ENCODE results near the gene IFT88.

Gene IFT88, protein sequence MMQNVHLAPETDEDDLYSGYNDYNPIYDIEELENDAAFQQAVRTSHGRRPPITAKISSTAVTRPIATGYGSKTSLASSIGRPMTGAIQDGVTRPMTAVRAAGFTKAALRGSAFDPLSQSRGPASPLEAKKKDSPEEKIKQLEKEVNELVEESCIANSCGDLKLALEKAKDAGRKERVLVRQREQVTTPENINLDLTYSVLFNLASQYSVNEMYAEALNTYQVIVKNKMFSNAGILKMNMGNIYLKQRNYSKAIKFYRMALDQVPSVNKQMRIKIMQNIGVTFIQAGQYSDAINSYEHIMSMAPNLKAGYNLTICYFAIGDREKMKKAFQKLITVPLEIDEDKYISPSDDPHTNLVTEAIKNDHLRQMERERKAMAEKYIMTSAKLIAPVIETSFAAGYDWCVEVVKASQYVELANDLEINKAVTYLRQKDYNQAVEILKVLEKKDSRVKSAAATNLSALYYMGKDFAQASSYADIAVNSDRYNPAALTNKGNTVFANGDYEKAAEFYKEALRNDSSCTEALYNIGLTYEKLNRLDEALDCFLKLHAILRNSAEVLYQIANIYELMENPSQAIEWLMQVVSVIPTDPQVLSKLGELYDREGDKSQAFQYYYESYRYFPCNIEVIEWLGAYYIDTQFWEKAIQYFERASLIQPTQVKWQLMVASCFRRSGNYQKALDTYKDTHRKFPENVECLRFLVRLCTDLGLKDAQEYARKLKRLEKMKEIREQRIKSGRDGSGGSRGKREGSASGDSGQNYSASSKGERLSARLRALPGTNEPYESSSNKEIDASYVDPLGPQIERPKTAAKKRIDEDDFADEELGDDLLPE

DNA sequence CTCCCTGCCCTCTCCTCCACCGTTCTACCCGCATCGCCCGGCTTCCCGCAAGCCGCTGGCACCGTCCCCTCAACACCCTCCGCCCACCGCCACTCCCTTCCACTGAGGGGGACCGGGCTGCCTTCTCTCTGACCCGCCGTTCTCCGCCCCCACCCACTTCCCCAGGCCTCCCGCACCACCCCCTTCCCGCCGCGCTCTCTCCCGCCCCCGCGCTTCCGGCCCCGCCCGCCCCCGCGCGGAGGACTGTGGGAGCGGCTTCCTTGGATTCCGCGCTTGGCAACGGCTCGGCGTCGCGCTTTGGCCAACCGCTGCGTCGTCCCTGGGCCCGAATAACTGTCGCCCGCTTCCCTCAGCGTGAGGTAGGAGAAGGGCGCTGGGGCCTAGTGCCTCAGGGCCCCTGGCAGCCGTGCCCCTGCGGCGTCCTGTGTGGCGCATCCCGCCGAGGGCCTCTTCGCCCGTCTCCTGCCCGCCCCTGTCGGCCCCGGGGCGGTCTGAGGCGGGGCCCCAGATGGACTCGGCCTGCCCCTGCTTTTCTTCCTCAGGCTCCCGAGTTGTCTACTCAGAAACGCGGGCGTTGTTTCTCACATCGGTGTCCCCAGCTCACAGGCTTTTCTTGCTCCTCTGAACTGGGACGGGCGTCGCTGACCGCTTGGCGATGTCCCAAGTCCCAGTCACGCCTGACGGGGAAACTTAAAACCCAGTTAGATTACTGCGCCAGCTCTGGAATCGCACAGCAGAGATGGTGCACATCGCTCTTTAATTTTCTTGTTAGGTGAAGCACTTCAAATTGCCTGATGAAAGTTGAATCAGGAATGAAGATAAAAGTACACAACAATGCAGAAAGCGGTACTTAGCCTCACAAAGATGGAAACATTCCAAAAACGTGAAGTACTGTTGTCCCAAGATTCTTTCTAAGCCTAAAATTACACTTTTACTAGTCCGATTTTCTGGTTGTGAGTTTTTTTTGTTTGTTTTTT is at the start of gene IFT88:
Gene IFT88, plus strand, starts transcription at position 260 of the 977 bp plus-strand sequence. CDS start 7,229 bp downstream, outside the sequence.
- peak; percentile 96 for DNase-seq

DNA sequence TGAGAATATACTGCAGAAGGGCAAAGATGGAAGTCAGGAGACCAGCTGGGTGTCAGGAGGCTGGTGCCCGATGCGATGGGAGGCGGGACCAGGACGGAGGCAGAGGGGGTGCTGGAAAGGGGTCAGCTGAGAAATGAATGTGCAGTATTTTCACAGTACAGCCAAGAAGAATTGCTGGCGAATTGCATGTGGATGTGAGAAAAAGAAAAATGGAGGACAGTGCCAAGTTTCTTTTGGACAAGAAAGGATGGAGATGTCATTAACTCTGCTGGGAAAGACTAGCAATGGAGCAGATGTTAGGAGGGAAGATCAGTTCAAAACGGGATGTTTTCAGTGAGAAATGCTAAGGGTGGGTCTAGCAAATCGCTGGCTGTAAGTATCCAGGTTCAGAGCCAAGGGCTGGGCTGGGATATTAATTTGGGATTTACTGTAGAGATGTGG is 48.3 kb upstream of the IFT88 start:
- no peak for DNase-seq

DNA sequence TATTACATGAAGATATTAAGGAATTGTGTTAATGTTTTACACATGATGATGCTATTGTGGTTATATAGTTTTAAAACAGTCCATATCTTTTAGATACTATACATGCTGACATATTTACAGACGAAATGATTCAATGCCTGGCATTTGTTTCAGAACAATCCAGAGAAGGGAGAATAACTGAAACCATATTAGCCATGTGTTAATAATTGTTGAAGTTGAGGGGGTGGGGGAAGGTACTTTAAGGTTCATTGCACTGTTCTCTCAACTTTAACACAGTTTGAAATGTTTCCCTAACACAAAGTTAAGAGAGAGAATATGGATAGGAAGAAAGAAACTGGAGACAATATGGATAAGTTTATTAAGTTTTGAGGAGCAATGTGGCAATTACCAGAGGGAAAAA is 47.1 kb upstream of the IFT88 start:
- DNase-seq = no peak

DNA sequence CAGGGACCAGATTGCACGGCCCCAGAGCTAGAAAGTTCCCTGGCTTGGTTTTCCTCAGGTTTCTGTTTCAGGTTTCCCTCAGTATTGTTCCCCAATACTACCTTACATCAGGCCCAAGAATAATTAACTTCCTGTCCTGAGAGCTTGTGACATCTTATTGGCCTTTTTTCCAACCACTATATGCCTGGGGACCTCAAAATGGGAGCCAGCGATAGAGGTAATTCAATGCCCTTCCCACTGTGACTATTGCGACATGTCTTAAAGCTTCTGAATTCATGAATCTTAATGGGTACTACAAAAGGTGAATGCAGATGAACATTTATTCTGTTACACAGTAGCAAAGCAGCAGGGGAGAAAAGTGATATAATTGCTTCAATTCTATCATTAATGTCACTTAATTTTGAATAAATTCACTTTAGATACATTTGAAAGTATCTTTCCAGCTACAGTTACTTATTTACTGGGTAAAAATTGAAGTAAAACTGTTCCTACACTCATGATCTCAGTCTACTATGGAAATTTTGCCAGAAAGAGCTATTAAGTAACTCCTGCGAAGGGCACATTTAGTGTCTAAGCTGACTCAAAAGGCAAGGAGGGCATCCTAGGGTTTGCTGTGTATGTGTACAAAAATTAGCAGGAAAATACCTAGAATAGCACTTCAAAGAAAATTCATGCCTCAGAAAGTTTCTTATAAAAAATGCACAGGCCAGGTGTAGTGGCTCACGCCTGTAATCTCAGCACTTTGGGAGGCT is 45.4 kb upstream of the IFT88 start:
- DNase-seq = no peak

DNA sequence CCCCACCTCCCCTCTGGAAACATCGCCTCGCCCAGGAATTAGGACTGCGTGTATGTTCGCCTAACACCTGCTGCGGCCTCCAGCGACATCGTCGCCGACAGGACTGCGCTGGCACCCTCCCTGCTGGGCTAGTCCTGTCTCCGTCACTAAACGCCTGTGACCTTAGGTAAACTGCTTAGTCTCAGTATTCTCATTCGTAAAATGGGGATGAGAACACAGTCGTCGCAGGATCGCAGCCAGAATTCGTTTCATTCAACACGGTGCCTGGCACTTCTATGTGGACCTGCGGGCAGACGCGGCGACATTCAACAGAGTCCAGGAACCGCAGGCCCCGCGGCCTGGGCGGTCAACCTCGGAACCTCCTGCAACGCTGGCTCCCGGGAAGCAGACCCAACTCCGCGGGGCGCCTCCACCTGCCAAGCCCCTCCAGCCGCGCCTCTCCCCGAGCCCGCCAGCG is 41.8 kb upstream of the IFT88 start:
- peak; percentile 37 for DNase-seq

DNA sequence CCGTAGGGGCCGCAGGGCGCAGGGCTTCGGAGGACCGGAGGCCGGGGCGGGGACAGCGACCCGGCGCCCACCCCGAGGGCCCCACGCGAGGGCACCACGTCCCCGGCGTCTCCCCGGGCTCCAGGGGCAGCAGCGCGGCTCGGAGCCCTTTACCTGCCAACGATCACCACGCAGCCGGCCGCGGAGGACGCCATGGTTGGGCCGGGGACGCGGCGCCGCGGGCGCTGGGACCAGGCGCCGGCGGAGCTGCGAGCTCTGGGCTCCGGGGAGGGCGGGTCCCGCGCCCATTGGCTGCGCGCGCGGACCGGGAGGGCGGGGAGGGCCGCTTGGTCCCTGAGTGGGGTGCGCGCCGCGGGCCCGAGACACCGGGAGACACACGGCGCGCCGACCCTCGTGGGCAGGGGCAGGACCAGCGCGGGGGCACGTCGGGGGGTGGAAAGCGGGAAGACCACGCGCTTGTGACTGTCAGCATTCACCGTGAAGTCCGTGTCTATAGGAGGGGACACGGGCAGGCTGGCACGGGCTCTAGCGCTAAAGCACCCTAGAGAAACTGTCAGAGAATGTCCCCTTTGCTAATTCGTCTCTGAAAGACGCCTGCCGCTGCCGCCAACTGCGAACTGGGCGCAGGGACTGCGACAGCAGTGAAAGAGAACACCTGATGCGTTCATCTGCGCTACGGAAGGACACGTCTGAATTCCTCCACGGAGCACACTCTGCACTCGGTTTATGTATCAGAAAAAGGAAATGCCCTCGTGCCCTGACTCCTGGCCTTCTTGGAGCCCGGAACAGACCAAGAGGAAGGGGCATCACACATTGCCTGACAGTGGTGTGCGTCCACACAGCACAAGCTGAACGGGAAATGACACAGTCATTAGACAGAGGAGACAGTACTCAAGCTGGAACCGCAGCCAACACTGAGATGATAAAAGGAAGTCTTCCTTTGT is 41.1 kb upstream of the IFT88 start, which contains the start of gene CRYL1:
Gene CRYL1, minus strand, starts transcription at position 257 of the 944 bp plus-strand sequence. Its CDS starts 63 bp downstream, at position 194.
- peak; percentile 86 for DNase-seq

DNA sequence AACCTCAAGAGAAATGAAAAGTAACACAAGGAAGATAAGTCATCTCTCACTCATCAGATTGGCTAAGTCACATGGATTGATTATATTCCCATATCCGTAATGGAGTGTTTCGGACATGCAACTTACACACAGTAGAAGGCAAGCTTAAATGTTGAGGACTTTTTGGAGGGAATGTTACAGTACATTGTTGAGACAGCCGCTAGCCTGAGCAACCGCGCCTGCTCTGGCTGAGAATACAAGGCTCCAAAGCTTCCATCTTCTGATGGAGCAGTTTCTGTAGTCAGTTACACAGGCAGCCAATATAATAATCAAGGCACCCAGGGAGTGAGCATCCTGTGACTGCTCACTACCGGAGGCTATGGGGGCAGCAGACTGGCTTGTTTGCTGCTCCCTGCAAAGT is 40.3 kb upstream of the IFT88 start:
- DNase-seq = no peak

DNA sequence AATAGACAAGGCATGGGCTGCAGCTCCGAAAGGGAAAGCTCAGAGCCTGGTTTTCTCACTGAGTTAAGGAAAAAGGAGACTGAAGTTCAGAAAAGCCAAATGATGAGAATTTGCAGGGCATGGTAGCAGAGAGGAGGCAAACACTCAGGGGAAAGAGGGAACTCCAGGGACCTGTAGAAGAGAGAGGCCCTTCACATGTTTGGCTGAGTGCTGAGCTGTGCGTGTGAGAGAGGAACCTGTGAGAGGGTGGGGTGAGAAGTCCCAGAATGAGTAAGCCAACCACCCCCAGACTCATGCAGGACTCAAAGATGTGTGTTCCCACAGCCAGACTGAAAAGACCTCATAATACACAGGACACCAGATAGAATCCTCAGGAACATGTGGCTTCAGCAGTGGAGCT is 38.5 kb upstream of the IFT88 start:
- DNase-seq = no peak

DNA sequence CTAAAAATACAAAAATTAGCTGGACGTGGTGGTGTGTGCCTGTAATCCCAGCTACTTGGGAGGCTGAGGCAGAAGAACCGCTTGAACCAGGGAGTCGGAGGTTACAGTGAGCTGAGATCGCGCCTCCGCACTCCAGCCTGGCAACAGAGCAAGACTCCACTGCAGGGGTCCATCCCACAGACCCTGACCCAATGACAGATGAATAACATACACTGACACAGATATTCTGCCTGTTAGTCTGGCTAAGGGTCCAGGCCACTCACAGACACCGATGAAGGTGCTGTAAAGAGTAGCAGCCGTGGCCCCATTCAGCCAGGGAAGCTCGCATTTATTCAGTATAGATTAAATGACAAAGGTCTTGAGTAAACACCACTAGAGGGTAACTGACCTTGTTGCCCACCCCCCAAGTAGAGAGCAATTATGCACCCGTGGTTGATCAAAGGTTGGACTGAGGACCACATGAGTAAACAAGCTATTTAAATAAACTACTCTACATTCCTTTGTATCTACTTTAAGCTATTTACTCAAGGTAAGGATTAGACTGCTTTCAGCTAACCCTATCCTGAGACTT is 32.8 kb upstream of the IFT88 start:
- no peak for DNase-seq

DNA sequence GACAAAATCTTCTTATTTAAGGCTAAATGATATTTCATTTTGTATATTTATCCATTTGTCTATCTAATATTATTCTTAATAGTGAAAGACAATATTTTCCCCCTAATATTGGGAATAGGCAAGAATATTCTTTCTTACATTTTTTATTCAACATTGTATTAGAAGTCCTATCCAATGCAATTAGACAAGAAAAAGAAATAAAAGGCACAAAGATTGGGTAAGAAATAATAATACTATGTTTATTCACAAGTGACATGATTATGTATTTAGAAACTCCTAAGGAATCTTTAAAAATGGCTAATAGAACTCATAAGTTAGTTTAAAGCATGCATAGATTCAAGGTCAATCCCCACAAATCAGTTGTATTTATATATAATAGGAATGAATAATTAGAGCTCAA is 30.0 kb upstream of the IFT88 start:
- DNase-seq = no peak

DNA sequence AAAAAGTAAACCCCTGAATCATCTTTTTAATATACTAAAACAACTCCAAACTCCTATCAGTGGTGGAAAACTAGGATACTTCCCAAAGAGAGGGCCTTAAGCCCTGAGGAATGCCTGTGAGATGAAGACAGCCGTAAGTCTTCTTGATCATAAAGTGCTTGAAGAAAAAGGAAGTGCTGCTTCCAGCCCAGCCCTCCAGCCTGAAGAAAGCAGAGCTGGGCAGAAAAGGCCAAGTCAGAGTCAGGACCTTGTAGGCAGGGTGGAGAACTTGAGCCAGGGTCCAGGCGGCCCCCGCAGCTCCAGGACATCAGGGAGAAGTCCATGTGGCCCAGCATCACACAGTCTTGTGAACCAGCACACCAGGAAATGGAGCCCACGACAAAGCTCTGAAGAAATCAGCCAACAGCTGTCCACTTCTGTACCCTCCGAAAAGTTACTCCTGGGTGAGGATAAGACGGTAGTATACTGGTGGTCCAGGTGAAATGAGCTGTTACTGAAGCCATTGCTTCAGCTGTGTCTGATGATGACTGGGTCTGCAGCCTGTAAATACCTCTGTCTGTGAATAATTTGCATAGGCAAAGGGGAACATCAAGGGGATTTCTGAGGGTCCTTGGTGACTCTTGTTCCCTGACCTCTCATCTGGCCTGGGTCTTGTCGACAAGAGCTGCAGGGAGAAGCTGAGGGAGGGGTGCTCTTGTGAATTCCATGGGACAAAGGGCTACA is 22.6 kb upstream of the IFT88 start:
- DNase-seq = peak; percentile 28

DNA sequence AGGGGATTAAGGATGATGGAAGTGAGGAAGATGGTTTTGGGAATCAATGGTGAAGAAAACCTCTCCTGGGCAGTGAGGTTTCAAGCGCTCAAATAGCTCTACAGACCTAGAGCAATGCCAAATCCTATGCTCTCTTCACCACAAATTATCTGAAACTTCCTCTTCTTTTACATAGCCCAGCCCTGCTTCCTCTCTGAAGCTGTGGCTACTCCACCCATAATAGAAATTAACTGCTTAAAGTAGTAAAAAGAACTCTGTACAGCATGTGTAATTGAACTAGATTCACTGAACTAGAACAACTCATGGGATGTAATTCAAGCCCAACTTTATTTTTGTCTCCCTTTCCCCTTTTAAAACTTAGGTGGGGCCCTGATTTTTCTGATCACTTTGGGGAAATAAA is 20.4 kb upstream of the IFT88 start:
- peak; percentile 57 for DNase-seq

DNA sequence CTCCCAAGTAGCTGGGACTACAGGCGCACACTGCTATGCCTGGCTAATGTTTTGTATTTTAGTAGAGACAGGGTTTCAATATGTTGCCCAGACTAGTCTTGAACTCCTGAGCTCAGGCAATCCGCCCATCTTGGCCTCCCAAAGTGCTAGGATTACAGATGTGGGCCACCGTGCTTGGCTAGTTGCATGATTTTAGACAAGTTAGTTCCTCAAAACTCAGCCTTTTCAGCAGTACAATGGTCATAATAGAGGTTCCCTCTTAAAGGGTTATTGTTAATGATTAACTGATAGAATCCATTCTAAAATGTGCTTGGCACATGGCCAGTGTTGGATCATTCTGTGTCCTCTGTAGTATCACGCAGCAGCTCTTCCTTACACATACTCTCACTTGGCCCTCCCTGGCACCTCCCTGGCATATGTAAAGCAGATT is 19.5 kb upstream of the IFT88 start:
- no peak for DNase-seq

DNA sequence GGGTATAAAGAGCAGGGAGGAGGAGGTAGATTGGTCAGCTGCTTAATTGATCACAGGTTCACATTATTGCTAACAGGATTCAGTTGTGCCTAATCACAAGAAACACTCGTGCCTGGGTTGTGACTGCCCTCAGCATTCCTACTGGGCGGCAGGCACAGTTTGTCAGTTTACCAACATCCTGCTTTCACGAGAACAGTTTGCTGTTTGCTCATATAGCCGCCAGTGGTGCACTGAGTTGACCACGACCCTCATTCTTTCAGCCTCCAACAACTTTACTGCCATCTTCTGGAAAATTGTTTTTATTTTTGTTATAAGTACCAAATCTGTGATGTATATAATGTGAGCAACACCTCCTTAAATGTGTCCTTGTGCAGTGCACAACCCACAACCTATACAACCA is 16.2 kb upstream of the IFT88 start:
- peak; percentile 25 for DNase-seq

DNA sequence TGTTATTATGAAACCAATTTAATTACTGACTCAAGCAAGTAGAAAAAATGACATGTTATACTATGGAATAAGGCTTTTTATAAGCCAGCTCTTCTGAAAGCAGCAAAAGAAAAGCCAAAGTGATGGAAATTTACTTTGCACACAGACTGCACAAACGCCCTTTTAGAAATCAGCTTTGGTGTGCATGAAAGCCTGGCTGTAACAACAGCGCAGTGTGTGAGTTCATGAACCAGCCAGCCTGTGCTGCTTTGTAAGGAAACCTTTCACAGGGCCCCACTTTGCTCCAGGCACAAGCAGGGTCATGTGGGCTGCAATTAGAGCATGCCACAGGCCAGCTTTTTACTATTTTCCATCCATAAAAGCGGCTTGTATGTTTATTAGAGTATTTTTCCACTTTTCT is 13.6 kb upstream of the IFT88 start:
- no peak for DNase-seq

DNA sequence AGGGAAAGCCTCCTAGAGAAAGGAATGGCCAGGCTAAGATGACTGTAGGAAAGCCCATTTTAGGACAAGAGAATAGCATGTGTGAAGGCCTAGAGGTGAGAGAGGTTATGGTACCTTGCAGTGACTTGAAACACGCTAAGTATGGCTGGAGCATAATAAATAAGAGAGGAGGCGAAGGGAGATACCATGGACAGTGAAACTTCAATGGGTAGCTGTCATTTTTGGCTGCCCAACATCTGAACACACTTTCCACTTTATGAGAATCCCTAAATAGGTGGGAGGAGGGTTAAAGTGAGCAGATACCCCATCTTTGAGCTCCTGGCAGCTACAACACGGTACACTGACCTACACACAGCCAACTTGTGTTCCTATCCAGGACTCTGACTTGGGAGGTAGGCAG is 8.0 kb upstream of the IFT88 start:
- DNase-seq = no peak

DNA sequence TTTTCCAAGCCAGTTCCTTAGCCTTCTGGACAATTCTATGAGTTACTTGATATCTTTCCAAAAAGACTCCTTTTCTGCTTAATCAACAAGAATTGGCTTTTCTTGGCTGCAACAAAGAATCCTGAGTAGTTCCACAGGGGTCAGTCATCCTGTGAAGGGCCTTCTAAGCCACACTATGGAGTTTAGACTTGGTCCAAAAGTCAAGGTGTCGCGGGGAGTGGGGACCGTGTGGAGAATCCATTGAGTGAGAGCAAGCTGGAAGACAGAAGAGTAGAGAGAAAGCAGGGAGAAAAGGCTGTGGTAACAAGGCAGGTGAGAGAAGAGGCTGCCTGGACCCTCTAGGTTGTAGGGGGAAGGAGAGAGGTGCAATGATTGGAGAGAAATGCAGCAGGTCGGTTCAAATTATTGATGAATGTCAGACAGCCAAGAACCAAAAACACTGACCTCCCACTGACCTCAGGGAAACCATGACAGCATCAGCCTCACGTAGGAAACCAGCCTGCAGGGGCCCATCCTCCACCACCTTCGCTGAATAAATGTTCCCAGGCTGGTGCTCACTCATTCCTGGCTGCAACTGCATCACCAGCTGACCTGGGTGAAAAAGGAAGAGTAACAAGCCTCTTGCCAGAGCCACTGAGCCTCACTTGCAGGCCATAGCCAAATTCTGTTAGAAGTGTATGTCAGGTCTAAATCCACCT is 7.1 kb upstream of the IFT88 start:
- no peak for DNase-seq

DNA sequence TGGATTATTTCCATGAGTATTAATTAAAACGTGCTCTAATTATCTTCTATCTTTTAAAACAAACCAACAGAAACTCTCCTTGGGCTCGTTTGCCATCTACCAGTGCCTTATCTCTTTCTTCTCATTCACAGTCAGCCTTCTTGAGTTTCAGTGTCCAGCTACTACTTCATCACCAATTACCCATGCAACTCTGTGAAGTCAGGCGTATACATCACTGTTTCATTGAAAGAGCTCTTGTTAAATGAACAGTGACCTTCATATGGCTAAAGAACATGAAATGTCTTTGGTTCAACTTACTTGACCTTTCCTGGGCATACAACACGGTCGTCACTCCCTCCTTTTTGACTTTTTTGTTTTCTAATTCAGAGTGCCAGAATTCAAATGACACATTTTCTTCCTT is 5.2 kb upstream of the IFT88 start:
- no peak for DNase-seq

Measured in GDM1 (cell line).